IPS DF 4.7 (cell line): ENCODE measurements around the gene AMPD2.

Experiments used
- DNase-seq: peaks from one replicate; pipeline ENCODE4 v3.0.0-alpha.2; 2013; ENCODE audit warnings: low spot score; ENCODE audit errors: extremely low read depth

AMPD2 gene

GRCh38 chr1:109630081-109630897 lies 10.7 kb downstream of the AMPD2 start:
- DNase-seq = no peak

GRCh38 chr1:109630898-109631512 lies 11.4 kb downstream of the AMPD2 start:
- DNase-seq = no peak

GRCh38 chr1:109631513-109632505 lies 12.2 kb downstream of the AMPD2 start:
- no peak for DNase-seq

GRCh38 chr1:109632671-109633346 lies 13.2 kb downstream of the AMPD2 start:
- no peak for DNase-seq

- no peak for DNase-seq
Measured at GRCh38 chr1:109634292-109634691, 14.7 kb downstream of the AMPD2 start.

GRCh38 chr1:109634771-109635750 lies 15.4 kb downstream of the AMPD2 start:
- DNase-seq = no peak

- no peak for DNase-seq
Measured at GRCh38 chr1:109635862-109636200, 16.2 kb downstream of the AMPD2 start.

- DNase-seq = no peak
Measured at GRCh38 chr1:109636201-109636952, 16.7 kb downstream of the AMPD2 start.

- no peak for DNase-seq
Measured at GRCh38 chr1:109637446-109637845, 17.8 kb downstream of the AMPD2 start.

- DNase-seq = no peak
Measured at GRCh38 chr1:109639063-109639840, 19.6 kb downstream of the AMPD2 start.

GRCh38 chr1:109639841-109640184 lies 20.2 kb downstream of the AMPD2 start:
- DNase-seq = no peak

GRCh38 chr1:109640285-109640865 lies 20.7 kb downstream of the AMPD2 start:
- DNase-seq = no peak

- DNase-seq = no peak
Measured at GRCh38 chr1:109641078-109641740, 21.6 kb downstream of the AMPD2 start.

GRCh38 chr1:109641861-109642260 lies 22.2 kb downstream of the AMPD2 start:
- DNase-seq = no peak

- no peak for DNase-seq
Measured at GRCh38 chr1:109642626-109643025, 23.0 kb downstream of the AMPD2 start.

- no peak for DNase-seq
Measured at GRCh38 chr1:109643385-109644230, 24.0 kb downstream of the AMPD2 start.

GRCh38 chr1:109644670-109645069 lies 25.0 kb downstream of the AMPD2 start:
- no peak for DNase-seq
